ENCODE results near the gene LRRC14B.

GRCh38 chr5:160173-160510, 31.2 kb upstream of the LRRC14B start:
- TF ChIP-seq CTCF (IDR thresholded peaks at IDR 0.05) (no peak), POLR2A (IDR thresholded peaks at IDR 0.05) (no peak)

Data from breast epithelium (tissue), 3 donors.